ENCODE measurements around the gene FGFRL1.

Gene FGFRL1

DNA sequence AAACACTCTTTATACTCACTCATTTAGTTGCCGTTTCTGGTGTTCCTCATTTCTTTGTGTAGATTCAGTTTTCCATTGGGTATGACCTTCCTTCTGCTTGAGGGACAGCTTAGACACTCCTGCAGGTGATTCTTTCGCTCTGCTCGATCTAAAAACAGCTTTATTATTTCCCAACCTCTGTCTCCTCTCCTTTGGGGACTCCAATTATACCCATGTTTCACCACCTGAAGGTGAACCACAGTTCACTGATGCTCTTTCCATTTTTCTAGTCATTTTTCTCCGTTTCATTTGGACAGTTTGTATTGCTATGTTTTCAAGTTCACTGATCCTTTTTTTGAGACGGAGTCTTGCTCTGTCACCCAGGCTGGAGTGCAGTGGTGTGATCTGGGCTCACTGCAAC lies 4.6 kb upstream of the FGFRL1 start:
- DNase-seq (ENCODE audit: low spot score) = no peak

DNA sequence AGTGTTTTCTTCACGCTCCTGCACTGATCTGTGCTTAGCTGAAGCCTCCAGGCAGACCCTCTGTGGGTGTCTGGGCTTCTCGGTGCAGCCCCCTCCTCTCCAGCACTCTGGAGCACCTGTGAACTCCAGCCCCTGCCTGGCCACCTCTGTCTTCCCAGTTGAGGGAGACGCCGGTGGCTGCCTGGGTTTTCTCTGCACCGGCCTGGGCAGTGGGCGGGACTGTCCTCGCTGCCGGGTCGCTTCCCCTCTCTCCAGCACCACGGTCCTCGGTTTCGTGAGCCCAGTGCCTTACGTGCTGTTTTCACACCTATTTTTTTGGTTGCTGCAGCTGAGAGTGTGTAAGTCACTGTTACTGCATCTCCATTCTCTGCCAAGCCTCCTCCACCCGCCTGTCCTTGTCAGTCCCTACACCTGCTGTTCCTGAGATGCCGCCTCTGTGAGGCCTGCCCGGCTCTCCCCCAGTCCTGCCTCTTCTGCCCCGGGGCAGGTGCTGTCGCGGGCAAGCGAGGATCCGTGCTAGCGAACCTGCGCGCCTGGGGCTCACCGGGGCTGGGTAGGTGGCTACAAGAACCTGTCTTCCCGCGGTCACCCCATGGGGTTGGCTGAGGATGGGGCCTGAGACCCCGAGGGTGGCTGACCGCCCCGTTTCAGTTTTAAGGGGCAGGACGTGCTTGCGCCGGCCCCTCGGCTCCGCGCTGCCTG lies 2.4 kb upstream of the FGFRL1 start:
- no peak for DNase-seq (ENCODE audit: low spot score)

- DNase-seq (ENCODE audit: low spot score) = peak; percentile 25
These were observed 1.7 kb upstream of the FGFRL1 start for GRCh38 chr4:1009542-1010394.

DNA sequence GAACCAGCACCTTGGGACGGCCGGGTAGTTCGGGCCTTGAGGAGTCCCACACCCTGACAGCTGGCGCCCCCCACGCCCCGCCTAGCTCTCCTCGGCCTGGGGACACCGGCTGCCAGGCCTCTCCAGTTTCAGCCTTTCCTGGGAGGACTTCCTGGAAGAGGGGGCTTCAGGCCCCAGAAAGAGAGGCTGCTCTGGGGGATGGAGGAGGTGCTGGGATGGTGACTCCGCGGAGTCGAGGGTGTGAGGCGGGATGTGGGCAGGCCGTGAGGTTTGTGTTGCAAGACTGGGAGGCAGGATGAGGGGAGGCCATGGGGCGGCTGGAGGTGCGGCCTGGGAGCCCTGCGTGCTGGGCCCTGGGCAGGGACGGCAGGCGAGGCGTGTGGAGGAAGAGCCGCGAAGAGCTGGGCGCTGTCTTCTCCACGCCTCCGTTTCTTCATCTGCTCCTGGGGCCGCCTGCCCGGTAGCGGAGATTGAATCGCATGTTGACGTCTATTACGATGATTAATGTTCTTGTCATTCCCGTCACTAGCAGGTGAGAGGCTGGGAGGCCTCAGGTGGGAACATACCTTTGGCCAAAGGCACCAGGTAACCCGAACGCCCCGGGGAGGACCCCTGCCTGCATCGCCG lies 918 bp upstream of the FGFRL1 start:
- no peak for DNase-seq (ENCODE audit: low spot score)

GRCh38 chr4:1011666-1012033 lies 224 bp downstream of the FGFRL1 start:
- no peak for DNase-seq (ENCODE audit: low spot score)

DNA sequence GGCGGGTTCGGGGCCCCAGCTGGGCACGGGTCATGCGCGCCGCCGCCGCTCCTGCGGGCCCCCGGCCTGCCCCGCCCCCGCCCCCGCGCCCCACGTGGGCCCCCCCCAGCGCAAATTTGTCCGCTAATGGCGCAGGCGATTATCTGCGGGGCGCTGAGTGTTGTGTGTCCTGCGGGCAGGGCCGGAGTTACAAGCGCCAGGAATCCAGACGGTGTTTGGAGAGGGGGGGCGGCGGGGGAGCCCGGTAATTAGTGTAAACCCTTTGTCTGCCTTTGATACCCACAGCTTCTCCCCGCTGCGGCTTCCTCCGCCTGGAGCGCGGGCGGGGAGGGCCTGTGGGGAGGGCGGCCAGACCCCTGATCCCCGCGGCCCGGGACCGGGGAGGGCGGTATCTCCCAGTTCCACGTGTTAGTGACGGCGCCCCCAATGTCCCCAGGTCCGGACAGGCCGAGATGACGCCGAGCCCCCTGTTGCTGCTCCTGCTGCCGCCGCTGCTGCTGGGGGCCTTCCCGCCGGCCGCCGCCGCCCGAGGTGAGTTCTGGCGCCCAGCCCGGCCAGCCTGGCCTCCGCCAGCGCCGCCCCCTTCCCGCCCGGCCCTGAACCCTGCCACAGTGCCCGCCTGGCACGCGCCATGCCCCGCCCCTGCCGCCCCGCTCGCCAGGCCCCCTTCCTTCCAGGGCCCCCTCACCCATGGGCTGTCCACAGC lies 761 bp downstream of the FGFRL1 start:
- DNase-seq (ENCODE audit: low spot score) = no peak

- no peak for DNase-seq (ENCODE audit: low spot score)
These were observed 2.0 kb downstream of the FGFRL1 start for GRCh38 chr4:1013225-1014073.

DNA sequence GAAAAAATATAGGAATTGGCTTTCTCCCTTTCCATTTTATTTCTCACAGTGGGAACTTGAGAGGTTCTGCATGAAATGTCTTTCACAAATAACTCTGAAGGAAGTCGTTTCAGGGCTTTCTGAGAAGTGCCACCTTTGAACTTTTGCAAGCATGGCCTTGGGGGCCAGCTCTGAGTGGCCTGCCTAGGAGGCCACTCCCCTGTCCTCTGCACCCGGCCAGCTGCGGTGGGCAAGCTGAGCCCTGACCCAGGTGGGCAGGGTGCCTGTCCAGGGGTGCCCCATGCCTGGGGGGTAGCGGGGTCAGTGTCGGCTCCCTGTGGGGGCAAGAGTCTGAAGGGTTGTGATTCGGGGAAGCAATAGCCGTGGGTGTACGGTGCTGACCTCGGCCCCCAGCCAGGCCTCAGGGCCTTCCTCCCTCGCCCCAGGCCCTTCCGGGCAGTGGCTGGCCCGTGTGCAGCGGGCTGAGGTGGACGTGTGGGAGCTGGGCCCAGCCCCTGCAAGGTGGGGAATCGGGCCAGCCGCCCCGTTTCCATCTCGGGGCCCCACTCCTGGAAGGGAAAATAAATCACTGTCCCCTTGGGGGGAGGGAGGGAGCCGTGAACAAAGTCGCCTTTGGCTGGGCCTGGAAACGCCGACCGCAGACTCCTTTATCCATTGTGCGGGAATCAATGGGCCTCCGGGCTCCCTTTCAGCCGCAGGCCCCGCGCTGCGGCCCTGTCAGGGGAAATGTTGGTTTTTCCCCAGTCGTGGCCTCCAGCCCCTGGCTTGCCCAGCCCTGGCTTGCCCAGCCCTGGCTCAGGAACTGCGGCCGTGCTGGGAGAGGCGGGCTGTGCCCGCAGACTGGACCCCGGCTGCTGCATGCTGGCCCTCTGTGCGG lies 3.1 kb downstream of the FGFRL1 start:
- DNase-seq (ENCODE audit: low spot score) = peak; percentile 43

- DNase-seq (ENCODE audit: low spot score) = no peak
These were observed 3.8 kb downstream of the FGFRL1 start for GRCh38 chr4:1015179-1015578.

DNA sequence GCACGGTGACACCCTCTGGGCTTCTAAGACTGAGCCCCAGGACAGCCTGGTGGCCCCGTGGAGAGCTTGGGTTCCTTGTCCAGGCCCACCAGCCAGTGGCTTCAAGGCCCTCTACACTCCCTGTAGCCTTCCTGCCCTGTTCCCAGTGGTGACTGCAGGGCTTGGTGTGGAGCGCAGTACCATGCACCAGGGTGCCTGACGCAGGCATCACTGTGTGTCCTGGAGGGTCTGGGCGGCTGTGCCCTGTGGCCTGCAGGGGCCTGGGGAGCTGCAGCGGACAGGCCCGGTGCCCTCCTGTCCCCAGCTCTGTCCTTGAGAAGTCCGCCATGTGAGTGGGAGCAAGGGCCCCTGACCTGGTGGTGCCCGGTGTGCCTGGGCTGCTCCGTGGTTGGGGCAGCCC lies 4.3 kb downstream of the FGFRL1 start:
- DNase-seq (ENCODE audit: low spot score) = no peak

DNA sequence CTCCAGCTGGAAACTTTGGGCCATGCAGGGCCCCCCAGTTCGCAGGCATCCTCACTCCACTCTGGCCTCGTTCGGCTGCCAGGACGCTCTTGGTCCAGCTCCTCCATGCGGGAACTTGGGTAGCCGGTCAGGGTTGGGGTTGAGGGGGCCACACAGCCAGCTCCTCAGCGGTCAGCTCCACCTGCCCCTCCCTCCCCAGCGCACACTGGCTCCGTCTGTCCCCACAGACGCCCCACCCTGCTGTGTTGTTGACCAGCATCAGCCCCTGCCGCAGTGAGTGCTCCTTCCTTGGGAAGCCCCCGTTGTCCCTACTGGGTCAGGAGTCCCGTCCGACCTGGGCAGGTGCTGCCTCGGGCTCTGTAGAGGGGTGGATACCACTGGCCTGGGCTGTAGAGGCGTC lies 5.8 kb downstream of the FGFRL1 start:
- DNase-seq (ENCODE audit: low spot score) = no peak

- DNase-seq (ENCODE audit: low spot score) = no peak
These were observed 6.3 kb downstream of the FGFRL1 start for GRCh38 chr4:1017706-1018105.

GRCh38 chr4:1018147-1019020 lies 7.0 kb downstream of the FGFRL1 start:
- no peak for DNase-seq (ENCODE audit: low spot score)

- no peak for DNase-seq (ENCODE audit: low spot score)
These were observed 7.9 kb downstream of the FGFRL1 start for GRCh38 chr4:1019320-1019719.

DNA sequence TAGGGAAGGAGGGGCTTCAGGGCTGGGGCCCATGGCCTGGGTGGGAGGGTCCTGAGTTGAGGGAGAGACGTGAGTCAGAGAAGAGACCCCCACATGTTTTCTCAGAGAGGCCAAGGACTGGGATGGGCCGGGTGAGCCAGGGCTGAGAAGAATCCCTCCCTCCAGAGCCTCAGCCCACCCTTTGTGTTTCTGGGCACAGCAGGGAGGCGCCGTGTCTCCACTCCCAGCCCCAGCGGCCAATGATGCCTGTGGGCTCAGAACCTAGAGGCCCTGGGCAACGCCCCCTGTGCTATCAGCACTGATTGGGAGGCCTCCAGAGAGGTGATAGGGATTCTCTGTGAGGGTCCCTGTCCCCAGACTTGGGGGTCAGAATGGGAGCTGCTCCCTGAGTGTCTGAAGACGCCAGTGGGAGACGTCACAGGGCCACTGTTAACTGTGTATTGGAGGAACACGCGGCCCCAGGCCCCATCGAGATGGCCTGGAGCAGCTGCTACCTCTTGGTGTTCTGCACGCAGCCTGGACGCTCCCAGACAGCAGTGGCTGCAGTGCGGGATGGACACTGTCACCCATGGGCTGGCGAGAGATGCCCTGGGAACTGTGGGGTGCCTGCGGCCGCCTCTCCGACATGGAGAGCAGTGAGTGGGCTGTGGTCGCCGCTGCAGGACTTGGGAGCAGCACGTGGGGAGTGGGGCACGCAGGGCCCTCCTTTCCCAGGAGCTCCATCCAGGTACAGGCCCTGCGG lies 8.5 kb downstream of the FGFRL1 start:
- DNase-seq (ENCODE audit: low spot score) = no peak

DNA sequence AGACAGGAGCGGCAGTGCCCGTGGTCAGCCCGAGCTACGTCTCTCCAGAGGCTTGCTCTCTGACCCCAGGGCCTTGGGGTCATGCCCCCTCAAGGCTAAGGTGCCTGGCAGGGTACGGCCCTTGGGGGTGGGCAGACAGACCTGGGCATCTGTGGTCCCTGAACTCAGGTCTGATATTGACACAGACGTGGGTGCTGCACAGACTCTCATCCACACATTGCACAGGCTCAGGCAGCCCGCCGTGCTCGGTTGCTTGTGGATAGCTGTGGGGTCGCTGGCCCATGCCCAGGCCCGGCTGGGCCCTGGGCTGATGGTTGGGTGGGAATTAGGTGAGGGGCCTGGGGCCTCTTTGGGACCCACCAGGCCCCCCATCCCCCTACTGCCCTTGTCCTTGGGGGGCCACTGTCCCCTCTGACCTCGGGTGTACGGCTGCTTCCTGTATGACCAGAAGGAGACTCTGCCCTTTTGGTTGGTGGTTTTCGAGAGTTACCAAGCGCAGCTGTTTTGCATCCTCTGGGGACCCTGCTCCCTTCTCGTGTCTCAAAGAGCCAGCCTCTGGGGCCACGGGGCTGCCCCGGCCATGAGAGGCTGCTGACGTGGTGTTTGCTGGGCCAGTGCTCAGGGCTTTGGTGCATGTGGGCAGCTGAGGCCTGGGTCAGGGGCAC lies 10.1 kb downstream of the FGFRL1 start:
- no peak for DNase-seq (ENCODE audit: low spot score)

DNA sequence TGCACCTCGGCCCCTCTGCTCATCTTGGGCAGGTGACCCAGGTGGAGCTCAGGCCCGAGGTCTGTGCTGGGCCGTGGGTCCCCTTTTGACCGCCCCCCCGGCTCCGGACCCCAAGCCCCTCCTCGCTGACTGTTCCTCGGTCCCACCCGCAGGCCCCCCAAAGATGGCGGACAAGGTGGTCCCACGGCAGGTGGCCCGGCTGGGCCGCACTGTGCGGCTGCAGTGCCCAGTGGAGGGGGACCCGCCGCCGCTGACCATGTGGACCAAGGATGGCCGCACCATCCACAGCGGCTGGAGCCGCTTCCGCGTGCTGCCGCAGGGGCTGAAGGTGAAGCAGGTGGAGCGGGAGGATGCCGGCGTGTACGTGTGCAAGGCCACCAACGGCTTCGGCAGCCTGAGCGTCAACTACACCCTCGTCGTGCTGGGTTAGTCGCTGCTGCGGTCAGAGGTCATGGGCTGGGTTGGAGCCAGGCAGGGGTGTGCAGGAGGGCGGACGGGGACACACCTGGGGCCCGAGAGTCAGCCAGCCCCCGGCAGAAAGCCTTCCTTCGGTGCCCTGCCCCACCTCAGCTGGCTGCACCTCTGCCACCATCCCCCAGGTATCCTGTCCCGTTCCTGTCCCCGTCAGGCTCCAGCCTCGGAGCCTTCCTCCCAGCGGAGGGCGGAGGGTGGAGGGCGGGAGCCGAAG lies 10.8 kb downstream of the FGFRL1 start:
- no peak for DNase-seq (ENCODE audit: low spot score)

DNA sequence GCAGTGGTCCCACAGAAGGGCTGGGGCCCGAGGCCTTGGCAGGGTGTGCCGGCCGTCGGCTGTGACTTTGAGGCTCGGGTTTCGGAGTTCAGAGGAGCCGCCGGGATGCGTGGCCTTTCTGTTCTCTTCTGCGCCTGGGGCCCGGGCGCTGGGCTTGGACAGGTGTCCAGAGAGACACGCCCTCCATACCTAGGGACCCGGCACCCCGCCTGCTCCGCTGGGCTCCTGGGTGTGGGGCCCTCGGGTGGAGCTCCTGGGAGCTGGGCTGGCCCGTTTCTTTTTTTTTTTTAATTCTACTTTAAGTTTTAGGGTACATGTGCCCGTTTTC lies 11.3 kb downstream of the FGFRL1 start:
- DNase-seq (ENCODE audit: low spot score) = no peak

All from COLO829 (cell line).